ENCODE results near the gene LRMDA. TPM values are rescaled to one million over a fixed set of nuclear protein-coding genes. Genes with fewer than 3 reads are reported as not detected.

Gene LRMDA
- total RNA-seq, 1 experiment from 2014 or later, result 4.8 TPM

DNA sequence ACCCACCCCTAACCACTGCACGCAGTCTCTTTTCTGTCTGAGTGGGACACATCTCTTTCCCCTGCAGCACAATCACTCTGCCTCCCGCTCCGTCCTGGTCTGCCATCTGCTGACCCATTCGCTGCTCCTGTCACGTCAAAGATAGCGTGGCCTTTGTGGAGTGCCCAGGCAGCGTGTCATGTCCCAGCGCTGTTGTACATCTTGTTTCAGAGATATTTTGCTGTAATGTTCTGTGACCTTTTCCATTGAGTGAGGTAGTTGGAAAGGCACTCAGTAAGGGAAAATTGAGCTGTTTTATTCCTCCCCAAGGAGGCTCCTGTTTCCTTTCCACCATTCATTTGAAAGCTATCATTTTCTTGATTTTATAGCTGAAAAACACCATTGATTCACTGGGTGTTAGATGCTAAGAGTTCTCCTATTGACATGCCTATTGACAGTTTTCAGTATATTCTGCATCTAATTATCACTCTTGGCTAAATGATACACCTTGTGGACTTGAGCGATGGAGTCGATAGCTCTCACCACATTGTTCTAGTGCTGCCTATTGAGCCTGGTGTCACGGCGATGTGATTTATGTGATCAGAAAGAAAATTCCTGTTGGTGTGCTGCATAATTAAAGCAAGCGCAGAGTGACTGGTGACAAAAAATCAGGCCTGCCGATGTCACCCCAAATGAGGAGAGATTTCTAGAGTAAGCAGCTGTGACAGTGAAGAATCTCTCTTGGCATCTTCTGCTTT lies 372.6 kb downstream of the LRMDA start:
- intact Hi-C loops (cut with micrococcal nuclease), result no loop called here
- DNase-seq (ENCODE audit: low read depth, low spot score) (no peak), ATAC-seq (no peak)
- Histone ChIP-seq H3K9me2 (ENCODE audit: insufficient read depth) (no peaks in the 10 kb centered on the region), H3K27ac (ENCODE audit: low read depth, low read length) (no peak overlapping the region), H4K20me1 (ENCODE audit: insufficient read depth) (no peaks in the 10 kb centered on the region), H3K4me3 (replicated peaks in 1 of 2; ENCODE audit: low read depth in 1 of 2, low read length in 2 of 2) (no peak overlapping the region), H3K4me1 (ENCODE audit: control insufficient read depth in 1 of 2, insufficient read depth in 2 of 2, low read length in 2 of 2) (no peaks in the 10 kb centered on the region), H3K4me2 (ENCODE audit: low read length) (no peak overlapping the region), H3K79me2 (ENCODE audit: insufficient read depth, low read length) (no peaks in the 10 kb centered on the region), H3K36me3 (ENCODE audit: control insufficient read depth in 1 of 2, insufficient read depth in 2 of 2, low read length in 2 of 2) (no peaks in the 10 kb centered on the region), H3K9ac (ENCODE audit: low read length) (no peak overlapping the region), H2AFZ (ENCODE audit: low read depth, low read length, poor library complexity, severe bottlenecking) (no peak overlapping the region), H3K27me3 (ENCODE audit: insufficient read depth, low read length) (0 out of 2 replicates have a peak, but pooled peaks cover 12% of the 10 kb centered on the region), H3K9me3 (ENCODE audit: control insufficient read depth in 1 of 2, insufficient read depth in 1 of 2, low read depth in 1 of 2, low read length in 2 of 2) (no peaks in the 10 kb centered on the region)
- ChIA-PET RAD21 (ENCODE audit: low non-redundant PET in 1 of 2, low total read pairs in 2 of 2, uncharacterized antibody in 2 of 2, unreplicated experiment in 2 of 2) (no interaction called here), CTCF (no interaction called here), POLR2A (no interaction called here)
- no peak for TF ChIP-seq ELF1 (IDR thresholded peaks at IDR 0.05; ENCODE audit: borderline replicate concordance, low read depth)
- TF ChIP-seq POLR2AphosphoS5 (IDR thresholded peaks at IDR 0.05; ENCODE audit: low read depth, low read length), result no peak
- no peak for TF ChIP-seq ZNF274 (IDR thresholded peaks at IDR 0.05; ENCODE audit: low read depth, low read length)
- no peak for TF ChIP-seq POLR2A (IDR thresholded peaks at IDR 0.05; ENCODE audit: borderline replicate concordance, extremely low read depth, insufficient read depth, insufficient read length)
- TF ChIP-seq, protein P1, sequence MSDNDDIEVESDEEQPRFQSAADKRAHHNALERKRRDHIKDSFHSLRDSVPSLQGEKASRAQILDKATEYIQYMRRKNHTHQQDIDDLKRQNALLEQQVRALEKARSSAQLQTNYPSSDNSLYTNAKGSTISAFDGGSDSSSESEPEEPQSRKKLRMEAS (IDR thresholded peaks at IDR 0.05), result no peak
- no peak for TF ChIP-seq RAD21 (IDR thresholded peaks at IDR 0.05; ENCODE audit: low read depth)
- TF ChIP-seq, protein P2, sequence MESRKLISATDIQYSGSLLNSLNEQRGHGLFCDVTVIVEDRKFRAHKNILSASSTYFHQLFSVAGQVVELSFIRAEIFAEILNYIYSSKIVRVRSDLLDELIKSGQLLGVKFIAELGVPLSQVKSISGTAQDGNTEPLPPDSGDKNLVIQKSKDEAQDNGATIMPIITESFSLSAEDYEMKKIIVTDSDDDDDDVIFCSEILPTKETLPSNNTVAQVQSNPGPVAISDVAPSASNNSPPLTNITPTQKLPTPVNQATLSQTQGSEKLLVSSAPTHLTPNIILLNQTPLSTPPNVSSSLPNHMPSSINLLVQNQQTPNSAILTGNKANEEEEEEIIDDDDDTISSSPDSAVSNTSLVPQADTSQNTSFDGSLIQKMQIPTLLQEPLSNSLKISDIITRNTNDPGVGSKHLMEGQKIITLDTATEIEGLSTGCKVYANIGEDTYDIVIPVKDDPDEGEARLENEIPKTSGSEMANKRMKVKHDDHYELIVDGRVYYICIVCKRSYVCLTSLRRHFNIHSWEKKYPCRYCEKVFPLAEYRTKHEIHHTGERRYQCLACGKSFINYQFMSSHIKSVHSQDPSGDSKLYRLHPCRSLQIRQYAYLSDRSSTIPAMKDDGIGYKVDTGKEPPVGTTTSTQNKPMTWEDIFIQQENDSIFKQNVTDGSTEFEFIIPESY (IDR thresholded peaks at IDR 0.05; ENCODE audit: extremely low read depth, insufficient replicate concordance, low read length), result no peak
- no peak for TF ChIP-seq JUND (IDR thresholded peaks at IDR 0.05)
- TF ChIP-seq TCF7L2 (IDR thresholded peaks at IDR 0.05; ENCODE audit: borderline replicate concordance, extremely low read depth, insufficient read depth, insufficient read length), result no peak
- TF ChIP-seq, protein P3, sequence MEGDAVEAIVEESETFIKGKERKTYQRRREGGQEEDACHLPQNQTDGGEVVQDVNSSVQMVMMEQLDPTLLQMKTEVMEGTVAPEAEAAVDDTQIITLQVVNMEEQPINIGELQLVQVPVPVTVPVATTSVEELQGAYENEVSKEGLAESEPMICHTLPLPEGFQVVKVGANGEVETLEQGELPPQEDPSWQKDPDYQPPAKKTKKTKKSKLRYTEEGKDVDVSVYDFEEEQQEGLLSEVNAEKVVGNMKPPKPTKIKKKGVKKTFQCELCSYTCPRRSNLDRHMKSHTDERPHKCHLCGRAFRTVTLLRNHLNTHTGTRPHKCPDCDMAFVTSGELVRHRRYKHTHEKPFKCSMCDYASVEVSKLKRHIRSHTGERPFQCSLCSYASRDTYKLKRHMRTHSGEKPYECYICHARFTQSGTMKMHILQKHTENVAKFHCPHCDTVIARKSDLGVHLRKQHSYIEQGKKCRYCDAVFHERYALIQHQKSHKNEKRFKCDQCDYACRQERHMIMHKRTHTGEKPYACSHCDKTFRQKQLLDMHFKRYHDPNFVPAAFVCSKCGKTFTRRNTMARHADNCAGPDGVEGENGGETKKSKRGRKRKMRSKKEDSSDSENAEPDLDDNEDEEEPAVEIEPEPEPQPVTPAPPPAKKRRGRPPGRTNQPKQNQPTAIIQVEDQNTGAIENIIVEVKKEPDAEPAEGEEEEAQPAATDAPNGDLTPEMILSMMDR (IDR thresholded peaks at IDR 0.05 in 2 of 3, conservative IDR thresholded peaks at IDR 0.05 in 1 of 3; ENCODE audit: borderline replicate concordance in 1 of 3, insufficient read depth in 1 of 3, low read depth in 2 of 3, low read length in 2 of 3), result no peak
- TF ChIP-seq YY1 (IDR thresholded peaks at IDR 0.05; ENCODE audit: extremely low read depth, insufficient replicate concordance, low read depth, low read length), result no peak
- no peak for TF ChIP-seq ZFX (IDR thresholded peaks at IDR 0.05)
- no TSS peak for BruUV-seq (replicated peaks)

All from HCT116 (cell line).